ENCODE data around the gene IL17RD.

DNA sequence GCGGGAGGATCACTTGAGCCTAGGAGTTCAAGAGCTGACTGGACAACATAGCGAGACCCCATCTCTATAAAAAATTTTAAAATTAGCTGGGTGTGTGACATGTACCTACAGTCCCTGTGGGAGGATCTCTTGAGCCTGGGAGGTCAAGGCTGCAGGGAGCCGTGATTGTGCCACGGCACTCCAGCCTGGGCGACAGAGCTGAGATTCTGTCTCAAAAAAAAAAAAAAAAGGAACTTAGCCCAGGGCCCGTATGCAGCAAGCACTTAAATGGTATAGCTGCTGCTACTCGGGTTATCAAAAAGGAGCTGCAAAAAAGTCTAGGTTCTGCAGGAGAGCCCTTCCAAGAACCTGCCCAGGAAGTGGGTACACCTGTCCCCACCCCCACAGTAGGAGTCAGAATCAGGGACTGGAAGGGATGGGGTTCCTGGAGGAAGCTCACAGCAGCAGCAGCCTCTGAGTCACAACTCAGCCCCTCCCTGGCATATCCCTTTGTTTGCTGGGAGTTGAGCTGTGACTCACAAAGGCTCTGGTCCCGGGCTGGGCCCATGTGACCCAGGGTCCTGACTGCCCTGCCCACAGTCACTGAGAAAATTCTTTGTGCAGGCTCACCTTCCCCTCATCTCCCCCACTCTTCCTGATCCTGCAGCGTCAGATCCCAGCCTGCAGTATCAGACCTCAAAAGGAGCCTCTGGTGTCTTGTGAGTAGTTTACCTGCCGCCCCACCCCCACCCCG, 104.9 kb downstream of the IL17RD start, which contains the start of gene SPATA12:
- TF ChIP-seq, protein P1, sequence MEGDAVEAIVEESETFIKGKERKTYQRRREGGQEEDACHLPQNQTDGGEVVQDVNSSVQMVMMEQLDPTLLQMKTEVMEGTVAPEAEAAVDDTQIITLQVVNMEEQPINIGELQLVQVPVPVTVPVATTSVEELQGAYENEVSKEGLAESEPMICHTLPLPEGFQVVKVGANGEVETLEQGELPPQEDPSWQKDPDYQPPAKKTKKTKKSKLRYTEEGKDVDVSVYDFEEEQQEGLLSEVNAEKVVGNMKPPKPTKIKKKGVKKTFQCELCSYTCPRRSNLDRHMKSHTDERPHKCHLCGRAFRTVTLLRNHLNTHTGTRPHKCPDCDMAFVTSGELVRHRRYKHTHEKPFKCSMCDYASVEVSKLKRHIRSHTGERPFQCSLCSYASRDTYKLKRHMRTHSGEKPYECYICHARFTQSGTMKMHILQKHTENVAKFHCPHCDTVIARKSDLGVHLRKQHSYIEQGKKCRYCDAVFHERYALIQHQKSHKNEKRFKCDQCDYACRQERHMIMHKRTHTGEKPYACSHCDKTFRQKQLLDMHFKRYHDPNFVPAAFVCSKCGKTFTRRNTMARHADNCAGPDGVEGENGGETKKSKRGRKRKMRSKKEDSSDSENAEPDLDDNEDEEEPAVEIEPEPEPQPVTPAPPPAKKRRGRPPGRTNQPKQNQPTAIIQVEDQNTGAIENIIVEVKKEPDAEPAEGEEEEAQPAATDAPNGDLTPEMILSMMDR (IDR thresholded peaks at IDR 0.05) = no peak
- TF ChIP-seq POLR2A (IDR thresholded peaks at IDR 0.05) = no peak
